Endothelial cell of umbilical vein (primary cell): ENCODE results near the gene SKP1. TPM values are rescaled to one million over a fixed set of nuclear protein-coding genes. Genes with fewer than 3 reads are reported as not detected.

Experiments
- BruUV-seq: library from RNA; stranded (reverse); fragments of 400-500 nt; replicated peaks from 2 replicates; lab custom pipeline; 2021; lab: Mats Ljungman, UMichigan
- CTCF ChIA-PET: fragments of 300-600, 350-600 bp; sonication (Branson Sonifier 250); formaldehyde crosslinking; loops from one replicate; lab custom pipeline; 2021; ENCODE audit warnings: antibody characterized with exemption, inconsistent platforms; lab: Charles Lee
- POLR2A ChIA-PET: fragments of 300-600, 350-600 bp; sonication (Branson Sonifier 250); formaldehyde crosslinking; loops from one replicate; lab custom pipeline; 2021; ENCODE audit warnings: antibody characterized with exemption, inconsistent platforms; lab: Charles Lee
- DNase-seq: peaks from one replicate; pipeline ENCODE4 v3.0.0-alpha.2; 2011; ENCODE audit warnings: low read depth, low spot score
- FAIRE-seq: peaks from 2 replicates; lab custom pipeline; 2011; peaks lifted over from hg19 to GRCh38; lab: Jason Lieb, UNC
- H2AFZ ChIP-seq: 2 replicates; pipeline ENCODE4 v1.6.0; 2012; ENCODE audit warnings: low read depth, low read length, control low read depth, inconsistent platforms
- H3K27ac ChIP-seq: 2 replicates; pipeline ENCODE4 v1.5.1; 2011; ENCODE audit warnings: low read depth, mild to moderate bottlenecking, control low read depth, low read length, moderate library complexity; ENCODE audit not compliant: insufficient read depth
- H3K27me3 ChIP-seq, 2 experiments: 2 replicates each; pipeline versions ENCODE4 v1.6.0 to v1.6.1; 2011; ENCODE audit warnings: low read length in 2 of 2, mixed read lengths in 1 of 2; ENCODE audit not compliant: control insufficient read depth in 2 of 2, insufficient read depth in 2 of 2
- H3K36me3 ChIP-seq, 2 experiments: 2 replicates in 1 of 2; 3 replicates in 1 of 2; pipeline ENCODE4 v1.5.1; 2011; ENCODE audit warnings: low read length in 2 of 2, mild to moderate bottlenecking in 1 of 2, moderate library complexity in 1 of 2; ENCODE audit not compliant: control insufficient read depth in 2 of 2, insufficient read depth in 2 of 2; ENCODE audit errors: extremely low read depth in 1 of 2
- H3K4me1 ChIP-seq: 3 replicates; pipeline ENCODE4 v1.5.1; 2011; ENCODE audit warnings: mild to moderate bottlenecking, low read length; ENCODE audit not compliant: control insufficient read depth, insufficient read depth; ENCODE audit errors: extremely low read depth
- H3K4me2 ChIP-seq: 2 replicates; pipeline ENCODE4 v1.6.1; 2011; ENCODE audit warnings: low read length, control low read depth, mixed read lengths; ENCODE audit not compliant: insufficient read depth
- H3K4me3 ChIP-seq, 3 experiments: fragments of 200-600 bp in 1 of 3; sonication (generic), shearing (Covaris generic) in 1 of 3; replicated peaks in 1 of 3; 2 replicates each; pipeline ENCODE4 v1.5.1; 2011 to 2016; ENCODE audit warnings: control low read depth in 3 of 3, low read length in 3 of 3, mild to moderate bottlenecking in 2 of 3, inconsistent platforms in 1 of 3, low read depth in 1 of 3, moderate library complexity in 1 of 3; ENCODE audit not compliant: insufficient read depth in 1 of 3
- H3K79me2 ChIP-seq: 2 replicates; pipeline ENCODE4 v1.6.0; 2012; ENCODE audit warnings: low read length, inconsistent platforms; ENCODE audit not compliant: control insufficient read depth, insufficient read depth
- H3K9ac ChIP-seq: replicated peaks from 2 replicates; pipeline ENCODE3; 2011; ENCODE audit warnings: low read length, control low read depth; ENCODE audit not compliant: insufficient read depth; ENCODE audit errors: extremely low read depth
- H3K9me1 ChIP-seq: replicated peaks from 3 replicates; pipeline ENCODE4 v1.6.0; 2011; ENCODE audit warnings: mild to moderate bottlenecking, low read length; ENCODE audit not compliant: control insufficient read depth, insufficient read depth; ENCODE audit errors: extremely low read depth
- H3K9me3 ChIP-seq: replicated peaks from 2 replicates; pipeline ENCODE4 v1.5.1; 2012; ENCODE audit warnings: low read length, inconsistent platforms; ENCODE audit not compliant: control insufficient read depth, insufficient read depth
- H4K20me1 ChIP-seq: replicated peaks from 2 replicates; pipeline ENCODE3; 2011; ENCODE audit warnings: mild to moderate bottlenecking, low read length; ENCODE audit not compliant: control insufficient read depth, insufficient read depth; ENCODE audit errors: extremely low read depth
- EZH2 ChIP-seq: IDR thresholded peaks from 2 replicates; pipeline ENCODE4 v1.6.1; 2012; ENCODE audit warnings: borderline replicate concordance, low read depth, mild to moderate bottlenecking, moderate library complexity, low read length, inconsistent platforms; ENCODE audit not compliant: severe bottlenecking
- JUN ChIP-seq: IDR thresholded peaks from 2 replicates; pipeline ENCODE4 v1.6.1; 2011; ENCODE audit warnings: borderline replicate concordance, low read depth; ENCODE audit not compliant: insufficient read length, insufficient read depth
- POLR2AphosphoS5 ChIP-seq: IDR thresholded peaks from 2 replicates; pipeline ENCODE4 v1.6.1; 2012; ENCODE audit warnings: low read depth, mild to moderate bottlenecking, control low read depth, low read length, moderate library complexity; ENCODE audit not compliant: insufficient read depth
- dilution Hi-C: fragments of 300-500 bp; cut with MboI; formaldehyde crosslinking; loops from one replicate; pipeline ENCODE4 v1.15.0; 2019; ENCODE audit warnings: low sequenced_read_pairs; ENCODE audit not compliant: extremely low pct_ligation_motif_present
- intact Hi-C: fragments of 100-400 bp; cut with micrococcal nuclease; formaldehyde crosslinking; loops from one replicate; pipeline ENCODE4 v1.10.0; 2022
- polyA plus RNA-seq, 4 experiments: library from polyadenylated mRNA; depleted of rRNA in 3 of 4; stranded (reverse) in 3 of 4; unstranded in 1 of 4; fragments of >200 nt; gene quantifications; 2 replicates each; pipeline versions ENCODE4 v1.2.1 to v1.2.3, GENCODE V29; 2011 to 2012; ENCODE audit warnings: missing spikeins in 1 of 4
- total RNA-seq: library from RNA; stranded (reverse); gene quantifications from 2 replicates; pipeline ENCODE4 v1.2.3, GENCODE V29; 2021

The SKP1 gene
- total and polyA plus RNA-seq, 2 donors (not counting 3 experiments of a cell fraction or from before 2014, with no cell fraction given), result 214 to 320 TPM

- intact Hi-C loops, result loop anchor here (1.0 kb wide), 1 partner anchor 12 kb away; no protein-coding TSS in a partner anchor
- BruUV-seq, result no TSS peak
Measured at GRCh38 chr5:134113902-134114875, 62.6 kb downstream of the SKP1 start, which contains the start of gene TCF7. TCF7 (plus strand) TSS chr5:134114681; CDS start chr5:134114907, 226 bp downstream.

GRCh38 chr5:134113363-134113889, 63.3 kb downstream of the SKP1 start:
- dilution Hi-C loops (no loop called here), intact Hi-C loops (no loop called here)
- FAIRE-seq, result no peak
- Histone ChIP-seq H3K9me3 (no peaks in the 10 kb centered on the region), H3K27me3 (peaks cover 16% of the 10 kb centered on the region in 2 experiments), H3K36me3 (no peaks in the 10 kb centered on the region), H2AFZ (peak overlapping the region; percentile 98), H4K20me1 (no peaks in the 10 kb centered on the region), H3K27ac (no peak overlapping the region), H3K9me1 (no peaks in the 10 kb centered on the region), H3K79me2 (no peaks in the 10 kb centered on the region), H3K4me2 (peak overlapping the region; percentile 95), H3K4me3 (peak overlapping the region in 1 of 3 experiments; percentile 6), H3K9ac (no peak overlapping the region), H3K4me1 (peaks cover 9% of the 10 kb centered on the region)
- no peak for DNase-seq
- BruUV-seq, result no TSS peak
- POLR2A ChIA-PET, result no interaction called here
- no peak for TF ChIP-seq POLR2AphosphoS5
- peak; percentile 79 for TF ChIP-seq EZH2
- CTCF ChIA-PET, result interaction anchor here (1.4 to 8.0 kb wide), 4 partner anchors 12 to 74 kb away, joined by 3 to 47 read pairs (median 36); no protein-coding TSS in a partner anchor

More at GRCh38 chr5:134113902-134114875, 62.6 kb downstream of the SKP1 start, which contains the start of gene TCF7:
- peak within 1 kb of the TSS; percentile 95 for H3K4me2 ChIP-seq
- peak; percentile 59 for DNase-seq
- H3K9me3 ChIP-seq, result no peaks in the 10 kb centered on the region
- no peak within 1 kb of the TSS for H3K27ac ChIP-seq
- dilution Hi-C loops, result no loop called here
- peaks cover 16% of the 10 kb centered on the region in 2 experiments for H3K27me3 ChIP-seq
- H3K4me3 ChIP-seq, result peak within 1 kb of the TSS; percentile 44 to 74 (median 72)
- no peaks in the 10 kb centered on the region for H3K9me1 ChIP-seq
- peak; percentile 88 for FAIRE-seq
- H3K4me1 ChIP-seq, result peaks cover 9% of the 10 kb centered on the region
- ChIA-PET CTCF (interaction anchor here (0.7 to 8.0 kb wide), 5 partner anchors 9 to 75 kb away, joined by 3 to 47 read pairs (median 30); no protein-coding TSS in a partner anchor), POLR2A (interaction anchor here (0.6 kb wide), 1 partner anchor 1063 kb away, joined by 3 read pairs; the partner anchor contains the start of gene HSPA4)
- no peaks in the 10 kb centered on the region for H3K36me3 ChIP-seq
- no peaks in the 10 kb centered on the region for H3K79me2 ChIP-seq
- TF ChIP-seq EZH2 (peak; percentile 75), JUN (no peak)
- no peak within 1 kb of the TSS for H3K9ac ChIP-seq
- H2AFZ ChIP-seq, result peak within 1 kb of the TSS; percentile 98
- H4K20me1 ChIP-seq, result no peaks in the 10 kb centered on the region
